Colonic mucosa (tissue), 4 donors: Measurements from ENCODE around the gene FLOT1. TPM values are rescaled to one million over a fixed set of nuclear protein-coding genes. Genes with fewer than 3 reads are reported as not detected.
A peak's percentile ranks its signal among the peaks of the same experiment; 100 is the strongest.
"Not testable (repeated sequence)": the region's sequence is repeated elsewhere in the genome, so short reads cannot be mapped to it uniquely, and the experiment has no call there.

Source experiments
- DNase-seq: peaks from one replicate; pipeline ENCODE4 v3.0.0-alpha.2; 2020
- H3K27ac ChIP-seq: fragments of 200-600 bp; one replicate; pipeline ENCODE4 v1.8.0; 2021
- H3K27me3 ChIP-seq: fragments of 200-600 bp; one replicate; pipeline ENCODE4 v1.8.0; 2021
- H3K36me3 ChIP-seq: fragments of 200-600 bp; one replicate; pipeline ENCODE4 v1.8.0; 2021
- H3K4me1 ChIP-seq: fragments of 200-600 bp; one replicate; pipeline ENCODE4 v1.8.0; 2021; ENCODE audit warnings: mild to moderate bottlenecking
- H3K4me3 ChIP-seq: fragments of 200-600 bp; one replicate; pipeline ENCODE4 v1.8.0; 2021
- H3K9ac ChIP-seq, 2 donors: one replicate each; pipeline ENCODE4 v1.7.0; 2013; ENCODE audit warnings: control low read depth in 2 of 2, low read depth in 2 of 2, low read length in 2 of 2
- H3K9me3 ChIP-seq: fragments of 200-600 bp; one replicate; pipeline ENCODE4 v1.8.0; 2021
- intact Hi-C: fragments of 100-400 bp; cut with DNase I; formaldehyde crosslinking; loops from one replicate; pipeline ENCODE4 v1.14.1; 2022
- total RNA-seq, 2 donors: library from RNA; stranded (reverse); fragmentation: NEBNext Ultra II Directional in 1 of 2; extraction: Animal tissue kit (Norgen Biotek cat#: 25700) in 1 of 2; gene quantifications; one replicate each; pipeline ENCODE4 v1.2.1, GENCODE V29; 2021
- TF ChIP-seq, protein P1 (sequence below): fragments of 200-600 bp; IDR thresholded peaks from one replicate; pipeline ENCODE4 v1.8.0; 2022; ENCODE audit warnings: antibody characterized with exemption, mild to moderate bottlenecking
- donor health status: healthy.
- donor health status: DM: no; HTN: no; CAD: no.
- donor health status: DM: no; HTN: no; CAD: no.

FLOT1 gene
- total RNA-seq, 2 donors from 2014 or later = 130 to 158 TPM

- no peaks in the 10 kb centered on the region for H3K27me3 ChIP-seq
- TF ChIP-seq, protein P1, sequence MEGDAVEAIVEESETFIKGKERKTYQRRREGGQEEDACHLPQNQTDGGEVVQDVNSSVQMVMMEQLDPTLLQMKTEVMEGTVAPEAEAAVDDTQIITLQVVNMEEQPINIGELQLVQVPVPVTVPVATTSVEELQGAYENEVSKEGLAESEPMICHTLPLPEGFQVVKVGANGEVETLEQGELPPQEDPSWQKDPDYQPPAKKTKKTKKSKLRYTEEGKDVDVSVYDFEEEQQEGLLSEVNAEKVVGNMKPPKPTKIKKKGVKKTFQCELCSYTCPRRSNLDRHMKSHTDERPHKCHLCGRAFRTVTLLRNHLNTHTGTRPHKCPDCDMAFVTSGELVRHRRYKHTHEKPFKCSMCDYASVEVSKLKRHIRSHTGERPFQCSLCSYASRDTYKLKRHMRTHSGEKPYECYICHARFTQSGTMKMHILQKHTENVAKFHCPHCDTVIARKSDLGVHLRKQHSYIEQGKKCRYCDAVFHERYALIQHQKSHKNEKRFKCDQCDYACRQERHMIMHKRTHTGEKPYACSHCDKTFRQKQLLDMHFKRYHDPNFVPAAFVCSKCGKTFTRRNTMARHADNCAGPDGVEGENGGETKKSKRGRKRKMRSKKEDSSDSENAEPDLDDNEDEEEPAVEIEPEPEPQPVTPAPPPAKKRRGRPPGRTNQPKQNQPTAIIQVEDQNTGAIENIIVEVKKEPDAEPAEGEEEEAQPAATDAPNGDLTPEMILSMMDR = no peak
- DNase-seq = no peak
- H3K9me3 ChIP-seq = no peaks in the 10 kb centered on the region
- no peak overlapping the region for H3K27ac ChIP-seq
- no peaks in the 10 kb centered on the region for H3K4me1 ChIP-seq
- no peaks in the 10 kb centered on the region for H3K36me3 ChIP-seq
- intact Hi-C loops = no loop called here
- no peak overlapping the region for H3K4me3 ChIP-seq
- no peak overlapping the region for H3K9ac ChIP-seq
These were observed 24.1 kb upstream of the FLOT1 start for GRCh38 chr6:30766461-30767157.

- H3K9ac ChIP-seq, H3K4me1 ChIP-seq, H3K4me3 ChIP-seq, DNase-seq, H3K27me3 ChIP-seq, H3K9me3 ChIP-seq, H3K27ac ChIP-seq, H3K36me3 ChIP-seq, intact Hi-C loops: not testable (repeated sequence)
These were observed 23.0 kb upstream of the FLOT1 start for GRCh38 chr6:30765495-30765894.

- H3K4me1 ChIP-seq, H3K27me3 ChIP-seq, DNase-seq, intact Hi-C loops, H3K9me3 ChIP-seq, H3K27ac ChIP-seq, H3K4me3 ChIP-seq, H3K36me3 ChIP-seq: not testable (repeated sequence)
- H3K9ac ChIP-seq = peak overlapping the region in 1 of 2 donors; percentile 27
These were observed 22.1 kb upstream of the FLOT1 start for GRCh38 chr6:30764490-30765043.

GRCh38 chr6:30763618-30764489, 21.4 kb upstream of the FLOT1 start:
- no peaks in the 10 kb centered on the region for H3K36me3 ChIP-seq
- TF ChIP-seq, protein P1 = no peak
- no peak overlapping the region for H3K4me3 ChIP-seq
- H3K9me3 ChIP-seq = no peaks in the 10 kb centered on the region
- H3K9ac ChIP-seq = peak overlapping the region in 1 of 2 donors; percentile 27
- no peak for DNase-seq
- peak overlapping the region; percentile 57 for H3K27ac ChIP-seq
- no peaks in the 10 kb centered on the region for H3K27me3 ChIP-seq
- no peaks in the 10 kb centered on the region for H3K4me1 ChIP-seq
- intact Hi-C loops = no loop called here

- H3K9me3 ChIP-seq = no peaks in the 10 kb centered on the region
- no peaks in the 10 kb centered on the region for H3K4me1 ChIP-seq
- no peak for DNase-seq
- H3K4me3 ChIP-seq = no peak overlapping the region
- H3K27ac ChIP-seq = peak overlapping the region; percentile 57
- no peaks in the 10 kb centered on the region for H3K27me3 ChIP-seq
- no peaks in the 10 kb centered on the region for H3K36me3 ChIP-seq
- TF ChIP-seq, protein P1 = no peak
- intact Hi-C loops = no loop called here
- H3K9ac ChIP-seq = no peak overlapping the region
These were observed 20.7 kb upstream of the FLOT1 start for GRCh38 chr6:30763155-30763617.

DNA sequence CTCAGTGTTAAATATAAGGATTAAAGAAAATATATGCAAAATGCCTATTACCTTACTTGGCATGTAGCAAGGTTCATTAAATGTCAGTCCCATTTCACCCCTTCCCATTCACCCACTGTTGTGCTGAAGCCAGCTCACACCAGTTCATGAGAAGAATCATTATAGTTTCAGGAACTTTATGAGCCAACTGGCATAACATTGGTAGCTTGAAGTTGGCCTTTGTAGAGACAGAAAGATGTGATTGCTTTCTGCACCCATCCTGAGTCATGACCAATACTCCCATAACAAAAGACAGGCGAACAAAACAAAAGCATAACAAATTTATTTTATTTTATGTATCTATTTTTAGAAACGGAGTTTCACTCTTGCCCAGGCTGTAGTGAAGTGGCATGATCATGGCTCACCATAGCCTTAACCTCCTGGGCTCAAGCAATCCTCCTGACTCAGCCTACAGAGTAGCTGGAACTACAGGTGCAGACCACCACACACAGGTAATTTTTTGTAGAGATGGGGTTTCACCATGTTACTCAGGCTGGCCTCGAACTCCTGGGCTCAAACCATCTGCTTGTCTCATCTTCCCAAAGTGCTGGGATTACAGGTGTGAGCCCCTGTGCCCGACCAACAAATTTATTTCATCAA, 19.4 kb upstream of the FLOT1 start:
- no peaks in the 10 kb centered on the region for H3K4me1 ChIP-seq
- H3K4me3 ChIP-seq = no peak overlapping the region
- H3K36me3 ChIP-seq = no peaks in the 10 kb centered on the region
- intact Hi-C loops = no loop called here
- DNase-seq = no peak
- TF ChIP-seq, protein P1 = no peak
- H3K9me3 ChIP-seq = no peaks in the 10 kb centered on the region
- no peak overlapping the region for H3K9ac ChIP-seq
- no peak overlapping the region for H3K27ac ChIP-seq
- H3K27me3 ChIP-seq = no peaks in the 10 kb centered on the region
